ENCODE data around the gene PATL1.

GRCh38 chr11:59641156-59641555 is 27.7 kb downstream of the PATL1 start:
- TF ChIP-seq CTCF (IDR thresholded peaks at IDR 0.05) (no peak), ZFX (IDR thresholded peaks at IDR 0.05; ENCODE audit: borderline replicate concordance) (no peak)

Measured in 22Rv1 (cell line).